ENCODE measurements around the gene TUT4.

GRCh38 chr1:52435650-52436049 is 117.2 kb downstream of the TUT4 start:
- TF ChIP-seq CTCF (conservative IDR thresholded peaks at IDR 0.05; ENCODE audit: low read depth, low read length) (no peak), POLR2A (IDR thresholded peaks at IDR 0.05; ENCODE audit: low read depth, low read length) (no peak), SMC3 (IDR thresholded peaks at IDR 0.05; ENCODE audit: low read depth, low read length) (no peak), MXI1 (IDR thresholded peaks at IDR 0.05; ENCODE audit: borderline replicate concordance, low read depth, low read length) (no peak), FOS (IDR thresholded peaks at IDR 0.05; ENCODE audit: low read depth, low read length) (no peak), RCOR1 (IDR thresholded peaks at IDR 0.05; ENCODE audit: insufficient replicate concordance, low read length) (no peak), RAD21 (IDR thresholded peaks at IDR 0.05; ENCODE audit: low read length) (no peak), MAZ (IDR thresholded peaks at IDR 0.05; ENCODE audit: borderline replicate concordance, low read depth, low read length) (no peak), CHD1 (IDR thresholded peaks at IDR 0.05; ENCODE audit: low read depth, low read length) (no peak)
- TF ChIP-seq, protein P1, sequence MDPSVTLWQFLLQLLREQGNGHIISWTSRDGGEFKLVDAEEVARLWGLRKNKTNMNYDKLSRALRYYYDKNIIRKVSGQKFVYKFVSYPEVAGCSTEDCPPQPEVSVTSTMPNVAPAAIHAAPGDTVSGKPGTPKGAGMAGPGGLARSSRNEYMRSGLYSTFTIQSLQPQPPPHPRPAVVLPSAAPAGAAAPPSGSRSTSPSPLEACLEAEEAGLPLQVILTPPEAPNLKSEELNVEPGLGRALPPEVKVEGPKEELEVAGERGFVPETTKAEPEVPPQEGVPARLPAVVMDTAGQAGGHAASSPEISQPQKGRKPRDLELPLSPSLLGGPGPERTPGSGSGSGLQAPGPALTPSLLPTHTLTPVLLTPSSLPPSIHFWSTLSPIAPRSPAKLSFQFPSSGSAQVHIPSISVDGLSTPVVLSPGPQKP (IDR thresholded peaks at IDR 0.05; ENCODE audit: borderline replicate concordance, low read depth, low read length): no peak
- TF ChIP-seq, protein P2, sequence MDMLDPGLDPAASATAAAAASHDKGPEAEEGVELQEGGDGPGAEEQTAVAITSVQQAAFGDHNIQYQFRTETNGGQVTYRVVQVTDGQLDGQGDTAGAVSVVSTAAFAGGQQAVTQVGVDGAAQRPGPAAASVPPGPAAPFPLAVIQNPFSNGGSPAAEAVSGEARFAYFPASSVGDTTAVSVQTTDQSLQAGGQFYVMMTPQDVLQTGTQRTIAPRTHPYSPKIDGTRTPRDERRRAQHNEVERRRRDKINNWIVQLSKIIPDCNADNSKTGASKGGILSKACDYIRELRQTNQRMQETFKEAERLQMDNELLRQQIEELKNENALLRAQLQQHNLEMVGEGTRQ (IDR thresholded peaks at IDR 0.05; ENCODE audit: low read depth, low read length): no peak
